B cell (primary cell): Measurements from ENCODE around the gene LANCL2. TPM values are rescaled to one million over a fixed set of nuclear protein-coding genes. Genes with fewer than 3 reads are reported as not detected.

ENCODE experiments used
- ATAC-seq: fragments of 200-7000 bp; cut with Tn5 transposase; one replicate; pipeline ENCODE4 v1.10.0; 2021; ENCODE audit warnings: low read depth, mild to moderate bottlenecking, moderate number of reproducible peaks, moderate library complexity
- CTCF ChIA-PET: fragments of 350-600 bp; sonication (Branson Sonifier 250); formaldehyde crosslinking; loops from one replicate; lab custom pipeline; 2021; ENCODE audit warnings: antibody characterized with exemption, inconsistent platforms; lab: Charles Lee
- POLR2A ChIA-PET: fragments of 350-600 bp; sonication (Branson Sonifier 250); formaldehyde crosslinking; loops from one replicate; lab custom pipeline; 2021; ENCODE audit warnings: antibody characterized with exemption; lab: Charles Lee
- DNase-seq: peaks from one replicate; pipeline ENCODE4 v3.0.0; 2013
- H2AFZ ChIP-seq: 2 replicates; pipeline ENCODE4 v1.6.1; 2012; ENCODE audit warnings: mild to moderate bottlenecking, low read depth, low read length; ENCODE audit not compliant: insufficient read depth, poor library complexity, severe bottlenecking
- H3K27ac ChIP-seq, 2 donors: 1 replicate in 1 of 2; 2 replicates in 1 of 2; pipeline ENCODE4 v1.5.1; 2012 to 2013; ENCODE audit warnings: low read length in 2 of 2, mild to moderate bottlenecking in 2 of 2, moderate library complexity in 1 of 2
- H3K27me3 ChIP-seq, 4 experiments: fragments of 200-600 bp in 1 of 4; sonication (generic) in 1 of 4; replicated peaks in 1 of 4; 1 replicate in 2 of 4; 2 replicates in 2 of 4; pipeline versions ENCODE4 v1.6.1 to v1.7.0; 2013 to 2016; ENCODE audit warnings: low read length in 3 of 4, mild to moderate bottlenecking in 2 of 4, mixed read lengths in 1 of 4, moderate library complexity in 1 of 4; ENCODE audit not compliant: insufficient read depth in 4 of 4, control insufficient read depth in 3 of 4; ENCODE audit errors: control extremely low read depth in 1 of 4
- H3K36me3 ChIP-seq, 2 experiments: replicated peaks in 1 of 2; 1 replicate in 1 of 2; 2 replicates in 1 of 2; pipeline versions ENCODE4 v1.6.1 to v1.7.1; 2013; ENCODE audit warnings: low read length in 1 of 2; ENCODE audit not compliant: insufficient read depth in 2 of 2, control insufficient read depth in 1 of 2; ENCODE audit errors: control extremely low read depth in 1 of 2, extremely low read depth in 1 of 2
- H3K4me1 ChIP-seq, 2 donors: fragments of 200-600 bp in 1 of 2; sonication (generic) in 1 of 2; 1 replicate in 1 of 2; 2 replicates in 1 of 2; pipeline versions ENCODE4 v1.5.1 to v1.6.1; 2013 to 2017; ENCODE audit warnings: low read length in 2 of 2; ENCODE audit not compliant: control insufficient read depth in 2 of 2, insufficient read depth in 2 of 2
- H3K4me2 ChIP-seq: replicated peaks from 2 replicates; pipeline ENCODE3; 2012; ENCODE audit warnings: mild to moderate bottlenecking, low read depth, low read length; ENCODE audit not compliant: poor library complexity, severe bottlenecking
- H3K4me3 ChIP-seq, 5 experiments: fragments of 200-600 bp in 1 of 5; sonication (generic) in 1 of 5; 1 replicate in 3 of 5; 2 replicates in 2 of 5; pipeline versions ENCODE4 v1.5.1 to v1.7.0; 2011 to 2016; ENCODE audit warnings: low read length in 4 of 5, mild to moderate bottlenecking in 4 of 5, low read depth in 2 of 5, control low read depth in 1 of 5, moderate library complexity in 1 of 5; ENCODE audit not compliant: insufficient read depth in 1 of 5; ENCODE audit errors: control extremely low read depth in 1 of 5, extremely low read depth in 1 of 5
- H3K79me2 ChIP-seq: fragments of 200-600 bp; sonication (generic); one replicate; pipeline ENCODE4 v1.6.0; 2016; ENCODE audit warnings: low read length; ENCODE audit not compliant: control insufficient read depth, insufficient read depth
- H3K9ac ChIP-seq: fragments of 200-600 bp; sonication (generic); 2 replicates; pipeline ENCODE4 v1.6.1; 2017; ENCODE audit warnings: mild to moderate bottlenecking, low read length, moderate library complexity
- H3K9me3 ChIP-seq, 3 donors: one replicate each; pipeline versions ENCODE4 v1.6.1 to v1.7.1; 2013; ENCODE audit warnings: low read length in 2 of 3; ENCODE audit not compliant: control insufficient read depth in 2 of 3, insufficient read depth in 1 of 3; ENCODE audit errors: control extremely low read depth in 1 of 3
- H4K20me1 ChIP-seq: 2 replicates; pipeline ENCODE4 v1.6.0; 2012; ENCODE audit warnings: mild to moderate bottlenecking, low read length; ENCODE audit not compliant: insufficient read depth, control insufficient read depth, poor library complexity, severe bottlenecking
- H3K27ac Mint-ChIP-seq: one replicate; pipeline ENCODE4 v1.8.0; 2021; ENCODE audit warnings: mixed read lengths
- H3K27me3 Mint-ChIP-seq: one replicate; pipeline ENCODE4 v1.8.0; 2021; ENCODE audit warnings: mixed read lengths
- H3K4me1 Mint-ChIP-seq: one replicate; pipeline ENCODE4 v1.8.0; 2021; ENCODE audit warnings: mixed read lengths
- H3K4me3 Mint-ChIP-seq: one replicate; pipeline ENCODE4 v1.8.0; 2021; ENCODE audit warnings: mixed read lengths
- H3K9me3 Mint-ChIP-seq: one replicate; pipeline ENCODE4 v1.8.0; 2022; ENCODE audit warnings: mixed read lengths; ENCODE audit not compliant: insufficient read depth
- CTCF ChIP-seq: fragments of 200-600 bp; IDR thresholded peaks from one replicate; pipeline ENCODE4 v1.8.0; 2022; ENCODE audit warnings: antibody characterized with exemption, mild to moderate bottlenecking
- EZH2 ChIP-seq: IDR thresholded peaks from 2 replicates; pipeline ENCODE4 v1.6.1; 2012; ENCODE audit warnings: borderline replicate concordance, low read depth, mild to moderate bottlenecking, moderate library complexity, low read length; ENCODE audit not compliant: insufficient read depth, poor library complexity, severe bottlenecking
- WGBS: methylation state at CpG from one replicate; pipeline ENCODE4 v1.1.5; 2013; ENCODE audit warnings: missing lambda C conversion rate; ENCODE audit not compliant: insufficient coverage; 5-methylcytosine and 5-hydroxymethylcytosine counted together
- intact Hi-C: fragments of 100-400 bp; cut with micrococcal nuclease; formaldehyde crosslinking; loops from one replicate; pipeline ENCODE4 v1.10.0; 2022
- polyA plus RNA-seq: library from polyadenylated mRNA; depleted of rRNA; stranded (reverse); fragments of >200 nt; gene quantifications from 2 replicates; pipeline ENCODE4 v1.2.3, GENCODE V29; 2012
- total RNA-seq, 2 donors: library from RNA; stranded (reverse); fragments of 120-200 nt in 1 of 2; gene quantifications; 1 replicate in 1 of 2; 2 replicates in 1 of 2; pipeline versions ENCODE4 v1.2.3 to v1.2.4, GENCODE V29; 2013 to 2022

LANCL2 gene
- total and polyA plus RNA-seq, 2 donors (not counting 1 experiment from before 2014, with no cell fraction given), result 3.5 to 8.1 TPM

GRCh38 chr7:55441002-55441401 is 75.9 kb downstream of the LANCL2 start:
- no peaks in the 10 kb centered on the region for H3K9me3 ChIP-seq
- TF ChIP-seq EZH2 (no peak), CTCF (no peak)
- no peak overlapping the region for H3K4me3 ChIP-seq
- H3K79me2 ChIP-seq, result no peaks in the 10 kb centered on the region
- no peaks in the 10 kb centered on the region for H3K27me3 Mint-ChIP-seq
- no peak overlapping the region for H3K4me2 ChIP-seq
- intact Hi-C loops, result no loop called here
- H3K27ac Mint-ChIP-seq, result no peak overlapping the region
- no peak overlapping the region for H3K27ac ChIP-seq
- peaks cover 8% of the 10 kb centered on the region for H3K4me1 Mint-ChIP-seq
- DNase-seq (no peak), ATAC-seq (no peak)
- H4K20me1 ChIP-seq, result no peaks in the 10 kb centered on the region
- H3K27me3 ChIP-seq, result no peaks in the 10 kb centered on the region
- no peaks in the 10 kb centered on the region for H3K4me1 ChIP-seq
- ChIA-PET CTCF (interaction anchor here (1.6 kb wide), 1 partner anchor 9 kb away, joined by 5 read pairs; no protein-coding TSS in a partner anchor), POLR2A (no interaction called here)
- 100% methylated on average over 1 of the region's 5 CpGs for WGBS
- H3K4me3 Mint-ChIP-seq, result no peak overlapping the region
- H2AFZ ChIP-seq, result no peak overlapping the region
- H3K9ac ChIP-seq, result no peak overlapping the region
- peaks cover 3% of the 10 kb centered on the region for H3K9me3 Mint-ChIP-seq
- no peaks in the 10 kb centered on the region for H3K36me3 ChIP-seq

GRCh38 chr7:55441774-55442522 is 76.8 kb downstream of the LANCL2 start:
- intact Hi-C loops, result no loop called here

More at GRCh38 chr7:55441774-55442522, 76.8 kb downstream of the LANCL2 start:
- no peak overlapping the region for H3K4me3 ChIP-seq
- CTCF ChIA-PET, result interaction anchor here (1.6 kb wide), 1 partner anchor 10 kb away, joined by 5 read pairs; no protein-coding TSS in a partner anchor
- Mint-ChIP-seq H3K27me3 (no peaks in the 10 kb centered on the region), H3K4me3 (no peak overlapping the region), H3K9me3 (peaks cover 3% of the 10 kb centered on the region), H3K4me1 (peaks cover 8% of the 10 kb centered on the region), H3K27ac (peak overlapping the region; percentile 24)
- H3K27ac ChIP-seq, result no peak overlapping the region
- ATAC-seq, result no peak
- no peaks in the 10 kb centered on the region for H3K36me3 ChIP-seq
- POLR2A ChIA-PET, result no interaction called here
- no peaks in the 10 kb centered on the region for H3K79me2 ChIP-seq
- H3K9ac ChIP-seq, result no peak overlapping the region
- H3K27me3 ChIP-seq, result no peaks in the 10 kb centered on the region
- DNase-seq, result no peak
- H4K20me1 ChIP-seq, result no peaks in the 10 kb centered on the region
- WGBS, result 98% methylated on average over 6 of the region's 7 CpGs
- no peak overlapping the region for H3K4me2 ChIP-seq
- no peaks in the 10 kb centered on the region for H3K4me1 ChIP-seq
- TF ChIP-seq EZH2 (no peak), CTCF (no peak)
- H3K9me3 ChIP-seq, result no peaks in the 10 kb centered on the region
- H2AFZ ChIP-seq, result no peak overlapping the region
